GM20000 (cell line): ENCODE results near the gene HOXC5.

Source experiments
- DNase-seq: peaks from one replicate; pipeline ENCODE4 v3.0.0; 2012; ENCODE audit warnings: low spot score
- TF ChIP-seq, protein P1 (sequence below): IDR thresholded peaks from 2 replicates; pipeline ENCODE4 v1.5.1; 2012; ENCODE audit warnings: mild to moderate bottlenecking, control low read depth; ENCODE audit errors: extremely low read depth, missing control alignments

The HOXC5 gene

GRCh38 chr12:54055552-54055951, 22.7 kb downstream of the HOXC5 start:
- no peak for DNase-seq
- TF ChIP-seq, protein P1, sequence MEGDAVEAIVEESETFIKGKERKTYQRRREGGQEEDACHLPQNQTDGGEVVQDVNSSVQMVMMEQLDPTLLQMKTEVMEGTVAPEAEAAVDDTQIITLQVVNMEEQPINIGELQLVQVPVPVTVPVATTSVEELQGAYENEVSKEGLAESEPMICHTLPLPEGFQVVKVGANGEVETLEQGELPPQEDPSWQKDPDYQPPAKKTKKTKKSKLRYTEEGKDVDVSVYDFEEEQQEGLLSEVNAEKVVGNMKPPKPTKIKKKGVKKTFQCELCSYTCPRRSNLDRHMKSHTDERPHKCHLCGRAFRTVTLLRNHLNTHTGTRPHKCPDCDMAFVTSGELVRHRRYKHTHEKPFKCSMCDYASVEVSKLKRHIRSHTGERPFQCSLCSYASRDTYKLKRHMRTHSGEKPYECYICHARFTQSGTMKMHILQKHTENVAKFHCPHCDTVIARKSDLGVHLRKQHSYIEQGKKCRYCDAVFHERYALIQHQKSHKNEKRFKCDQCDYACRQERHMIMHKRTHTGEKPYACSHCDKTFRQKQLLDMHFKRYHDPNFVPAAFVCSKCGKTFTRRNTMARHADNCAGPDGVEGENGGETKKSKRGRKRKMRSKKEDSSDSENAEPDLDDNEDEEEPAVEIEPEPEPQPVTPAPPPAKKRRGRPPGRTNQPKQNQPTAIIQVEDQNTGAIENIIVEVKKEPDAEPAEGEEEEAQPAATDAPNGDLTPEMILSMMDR = no peak

DNA sequence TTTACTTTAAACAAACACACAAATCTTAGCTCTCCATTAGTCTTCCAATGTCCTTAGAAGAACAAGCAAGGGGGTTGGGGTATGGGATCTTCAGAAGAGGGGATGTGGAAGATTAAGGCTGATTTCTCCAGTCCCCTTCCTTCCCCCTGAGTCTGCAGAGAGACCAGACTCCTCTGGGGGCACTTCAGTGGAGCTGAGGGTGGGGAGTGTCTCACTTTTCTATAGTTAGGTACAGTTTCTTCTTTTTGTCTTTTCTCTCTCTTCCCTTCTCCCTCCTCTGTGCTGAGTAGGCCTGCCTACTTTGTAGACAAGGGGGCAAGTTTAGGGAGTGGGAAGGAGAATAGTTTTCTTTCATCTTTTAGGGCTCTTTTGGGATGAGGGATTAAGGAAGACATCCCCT, 23.3 kb downstream of the HOXC5 start:
- no peak for DNase-seq
- TF ChIP-seq, protein P1 = no peak

- TF ChIP-seq, protein P1 = no peak
- DNase-seq = no peak
These were observed 25.4 kb downstream of the HOXC5 start for GRCh38 chr12:54058128-54058768.

GRCh38 chr12:54059668-54060067, 26.8 kb downstream of the HOXC5 start:
- no peak for DNase-seq
- TF ChIP-seq, protein P1 = no peak

- TF ChIP-seq, protein P1 = no peak
- DNase-seq = no peak
These were observed 27.5 kb downstream of the HOXC5 start for GRCh38 chr12:54060174-54060974.

GRCh38 chr12:54060975-54061778, 28.3 kb downstream of the HOXC5 start:
- TF ChIP-seq, protein P1 = no peak
- DNase-seq = no peak

GRCh38 chr12:54065677-54066076, 32.8 kb downstream of the HOXC5 start:
- no peak for DNase-seq
- TF ChIP-seq, protein P1 = no peak
